Stimulated activated CD4-positive, alpha-beta T cell treated with anti-CD3 and anti-CD28 coated beads, TNF-alpha, amount 100 ng/mL, for 1 hour (primary cell): ENCODE data around the gene ZNF580.

Source experiments
- DNase-seq, 3 donors: peaks; one replicate each; pipeline ENCODE4 v3.0.0-alpha.2; 2020; ENCODE audit warnings: low read depth in 3 of 3, low spot score in 1 of 3

Gene ZNF580

GRCh38 chr19:55623130-55623529 is 17.7 kb upstream of the ZNF580 start:
- no peak for DNase-seq

GRCh38 chr19:55623561-55623960 is 17.2 kb upstream of the ZNF580 start:
- DNase-seq: no peak

GRCh38 chr19:55624109-55625003 is 16.4 kb upstream of the ZNF580 start, which contains the start of gene ZNF784:
Gene ZNF784 (minus strand): TSS chr19:55624566. CDS start chr19:55624561, 5 bp downstream.
- DNase-seq: peak; percentile 91 to 94 (median 93)

GRCh38 chr19:55625004-55625326 is 15.8 kb upstream of the ZNF580 start:
- no peak for DNase-seq

- DNase-seq: no peak
Measured at GRCh38 chr19:55626350-55626749, 14.5 kb upstream of the ZNF580 start.

GRCh38 chr19:55632463-55632834 is 8.4 kb upstream of the ZNF580 start:
- peak in 2 of 3 donors; percentile 72 to 85 for DNase-seq

- DNase-seq: no peak
Measured at GRCh38 chr19:55633861-55634260, 6.9 kb upstream of the ZNF580 start.

GRCh38 chr19:55635334-55635717 is 5.5 kb upstream of the ZNF580 start:
- DNase-seq: no peak

GRCh38 chr19:55635856-55636440 is 4.9 kb upstream of the ZNF580 start:
- no peak for DNase-seq

- DNase-seq: no peak
Measured at GRCh38 chr19:55636723-55637122, 4.1 kb upstream of the ZNF580 start.

GRCh38 chr19:55637534-55637933 is 3.3 kb upstream of the ZNF580 start:
- no peak for DNase-seq

- DNase-seq: no peak
Measured at GRCh38 chr19:55638864-55639359, 1.9 kb upstream of the ZNF580 start.

- peak in 2 of 3 donors; percentile 51 to 54 for DNase-seq
Measured at GRCh38 chr19:55640043-55640576, 692 bp upstream of the ZNF580 start.

- DNase-seq: no peak
Measured at GRCh38 chr19:55641426-55642152, 787 bp downstream of the ZNF580 start.

GRCh38 chr19:55642153-55643002 is 1.6 kb downstream of the ZNF580 start:
- DNase-seq: no peak

GRCh38 chr19:55643003-55643886 is 2.4 kb downstream of the ZNF580 start, which contains the start of gene ZNF581:
Gene ZNF581 (plus strand): TSS chr19:55643649. CDS start chr19:55644572, 923 bp downstream.
- peak in 2 of 3 donors; percentile 63 to 76 for DNase-seq

GRCh38 chr19:55643887-55644176 is 3.0 kb downstream of the ZNF580 start:
- no peak for DNase-seq

GRCh38 chr19:55644191-55644833 is 3.5 kb downstream of the ZNF580 start:
- no peak for DNase-seq

GRCh38 chr19:55644842-55645511 is 4.2 kb downstream of the ZNF580 start:
- no peak for DNase-seq
